Astrocyte (in vitro differentiated cells and primary cell): ENCODE measurements around the gene PROSER2. TPM values are rescaled to one million over a fixed set of nuclear protein-coding genes. Genes with fewer than 3 reads are reported as not detected.

ENCODE experiments used
- DNase-seq: peaks from one replicate; pipeline ENCODE4 v3.0.0-alpha.2; 2010; ENCODE audit warnings: low read depth
- FAIRE-seq: peaks from 2 replicates; lab custom pipeline; 2011; peaks lifted over from hg19 to GRCh38; lab: Jason Lieb, UNC
- H2AFZ ChIP-seq: 2 replicates; pipeline ENCODE4 v1.6.0; 2012; ENCODE audit warnings: low read depth, low read length, inconsistent platforms
- H3K27ac ChIP-seq: 2 replicates; pipeline ENCODE4 v1.5.1; 2011; ENCODE audit warnings: low read depth, low read length, inconsistent platforms
- H3K27me3 ChIP-seq: 2 replicates; pipeline ENCODE4 v1.6.0; 2011; ENCODE audit warnings: low read length, inconsistent platforms; ENCODE audit not compliant: insufficient read depth
- H3K36me3 ChIP-seq: 2 replicates; pipeline ENCODE4 v1.5.1; 2011; ENCODE audit warnings: low read length, inconsistent platforms; ENCODE audit not compliant: insufficient read depth
- H3K4me1 ChIP-seq: 2 replicates; pipeline ENCODE4 v1.5.1; 2011; ENCODE audit warnings: low read length, inconsistent platforms; ENCODE audit not compliant: insufficient read depth
- H3K4me2 ChIP-seq: 2 replicates; pipeline ENCODE4 v1.6.0; 2012; ENCODE audit warnings: low read length, inconsistent platforms
- H3K4me3 ChIP-seq: 2 replicates; pipeline ENCODE4 v1.5.1; 2011; ENCODE audit warnings: low read depth, mild to moderate bottlenecking, low read length, inconsistent platforms; ENCODE audit not compliant: insufficient read depth
- H3K79me2 ChIP-seq: 2 replicates; pipeline ENCODE4 v1.6.0; 2012; ENCODE audit warnings: mild to moderate bottlenecking, low read length, inconsistent platforms; ENCODE audit not compliant: insufficient read depth
- H3K9ac ChIP-seq: 2 replicates; pipeline ENCODE4 v1.6.0; 2012; ENCODE audit warnings: mild to moderate bottlenecking, low read length, inconsistent platforms
- H3K9me3 ChIP-seq: 2 replicates; pipeline ENCODE4 v1.5.1; 2012; ENCODE audit warnings: low read depth, mild to moderate bottlenecking, low read length, inconsistent platforms; ENCODE audit not compliant: insufficient read depth
- H4K20me1 ChIP-seq: 2 replicates; pipeline ENCODE4 v1.6.0; 2012; ENCODE audit warnings: low read length, inconsistent platforms; ENCODE audit not compliant: insufficient read depth
- H3K27ac Mint-ChIP-seq: one replicate; pipeline ENCODE4 v1.8.0; 2021; ENCODE audit warnings: mild to moderate bottlenecking, mixed read lengths; ENCODE audit not compliant: unreplicated experiment
- H3K27me3 Mint-ChIP-seq: one replicate; pipeline ENCODE4 v1.8.0; 2021; ENCODE audit warnings: low read depth, mixed read lengths; ENCODE audit not compliant: unreplicated experiment
- H3K36me3 Mint-ChIP-seq: one replicate; pipeline ENCODE4 v1.8.0; 2021; ENCODE audit warnings: low read depth, mixed read lengths; ENCODE audit not compliant: unreplicated experiment
- H3K4me1 Mint-ChIP-seq: one replicate; pipeline ENCODE4 v1.8.0; 2021; ENCODE audit warnings: low read depth, mixed read lengths; ENCODE audit not compliant: unreplicated experiment
- H3K4me3 Mint-ChIP-seq: one replicate; pipeline ENCODE4 v1.8.0; 2021; ENCODE audit warnings: mild to moderate bottlenecking, moderate library complexity, mixed read lengths; ENCODE audit not compliant: unreplicated experiment
- H3K9me3 Mint-ChIP-seq: one replicate; pipeline ENCODE4 v1.8.0; 2021; ENCODE audit warnings: mild to moderate bottlenecking, mixed read lengths; ENCODE audit not compliant: unreplicated experiment
- EZH2 ChIP-seq: IDR thresholded peaks from 2 replicates; pipeline ENCODE4 v1.6.1; 2012; ENCODE audit warnings: mild to moderate bottlenecking, low read length, inconsistent platforms; ENCODE audit not compliant: insufficient read depth
- total RNA-seq: library from RNA; stranded (reverse); gene quantifications from 2 replicates; pipeline ENCODE4 v1.2.1, GENCODE V29; 2021
- TF ChIP-seq, protein P1 (sequence below): IDR thresholded peaks from 2 replicates; pipeline ENCODE4 v1.5.1; 2011; ENCODE audit warnings: low read depth, mild to moderate bottlenecking, inconsistent platforms, low read length, moderate library complexity; ENCODE audit not compliant: insufficient read depth

Gene PROSER2
- total RNA-seq, 1 donor from 2014 or later = 12.1 TPM

DNA sequence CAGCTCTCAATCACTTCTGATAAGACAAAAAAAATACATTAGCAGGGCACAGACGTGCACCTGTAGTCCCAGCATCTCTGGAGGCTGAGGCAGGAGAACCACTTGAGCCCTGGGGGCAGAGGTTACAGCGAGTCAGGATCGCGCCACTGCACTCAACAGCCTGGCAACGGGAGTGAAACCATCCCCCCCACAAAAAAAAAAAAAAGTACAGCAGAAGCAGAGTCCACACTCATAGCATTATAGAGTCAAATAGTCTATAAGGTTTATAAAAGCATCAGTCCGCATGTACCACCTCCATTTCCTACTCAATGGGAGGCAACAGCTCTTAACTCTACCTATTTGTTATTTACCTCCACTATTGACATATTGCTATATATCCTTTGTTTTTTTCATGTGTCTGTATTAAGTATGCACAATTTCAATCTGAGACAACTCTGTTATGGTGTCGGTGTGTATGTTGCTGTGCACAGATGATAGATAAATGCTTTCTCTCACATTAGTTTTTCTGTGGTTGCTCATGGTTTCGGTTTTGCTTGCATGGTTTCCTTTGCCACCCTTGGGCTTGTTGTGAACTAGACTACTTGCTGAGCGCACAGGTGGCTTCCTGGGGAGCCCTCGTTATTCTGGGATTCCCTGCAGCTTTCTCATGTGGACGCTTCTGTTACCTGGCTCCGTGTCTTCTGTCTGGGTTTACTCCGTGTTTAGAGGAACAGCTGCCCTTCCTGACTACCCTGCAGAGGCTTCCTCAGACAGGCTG, 40.4 kb downstream of the PROSER2 start:
- Histone ChIP-seq H3K4me1 (no peaks in the 10 kb centered on the region), H3K9ac (no peak overlapping the region), H3K9me3 (no peaks in the 10 kb centered on the region), H3K79me2 (no peaks in the 10 kb centered on the region), H3K36me3 (no peaks in the 10 kb centered on the region), H2AFZ (no peak overlapping the region), H3K4me3 (no peak overlapping the region), H3K4me2 (no peak overlapping the region), H3K27me3 (no peaks in the 10 kb centered on the region), H3K27ac (no peak overlapping the region), H4K20me1 (no peaks in the 10 kb centered on the region)
- H3K27me3 Mint-ChIP-seq = no peaks in the 10 kb centered on the region
- no peak overlapping the region for H3K27ac Mint-ChIP-seq
- peaks cover 11% of the 10 kb centered on the region for H3K36me3 Mint-ChIP-seq
- FAIRE-seq = no peak
- no peak for TF ChIP-seq EZH2
- TF ChIP-seq, protein P1, sequence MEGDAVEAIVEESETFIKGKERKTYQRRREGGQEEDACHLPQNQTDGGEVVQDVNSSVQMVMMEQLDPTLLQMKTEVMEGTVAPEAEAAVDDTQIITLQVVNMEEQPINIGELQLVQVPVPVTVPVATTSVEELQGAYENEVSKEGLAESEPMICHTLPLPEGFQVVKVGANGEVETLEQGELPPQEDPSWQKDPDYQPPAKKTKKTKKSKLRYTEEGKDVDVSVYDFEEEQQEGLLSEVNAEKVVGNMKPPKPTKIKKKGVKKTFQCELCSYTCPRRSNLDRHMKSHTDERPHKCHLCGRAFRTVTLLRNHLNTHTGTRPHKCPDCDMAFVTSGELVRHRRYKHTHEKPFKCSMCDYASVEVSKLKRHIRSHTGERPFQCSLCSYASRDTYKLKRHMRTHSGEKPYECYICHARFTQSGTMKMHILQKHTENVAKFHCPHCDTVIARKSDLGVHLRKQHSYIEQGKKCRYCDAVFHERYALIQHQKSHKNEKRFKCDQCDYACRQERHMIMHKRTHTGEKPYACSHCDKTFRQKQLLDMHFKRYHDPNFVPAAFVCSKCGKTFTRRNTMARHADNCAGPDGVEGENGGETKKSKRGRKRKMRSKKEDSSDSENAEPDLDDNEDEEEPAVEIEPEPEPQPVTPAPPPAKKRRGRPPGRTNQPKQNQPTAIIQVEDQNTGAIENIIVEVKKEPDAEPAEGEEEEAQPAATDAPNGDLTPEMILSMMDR = no peak
- no peaks in the 10 kb centered on the region for H3K9me3 Mint-ChIP-seq
- no peak overlapping the region for H3K4me3 Mint-ChIP-seq
- DNase-seq = no peak
- H3K4me1 Mint-ChIP-seq = no peaks in the 10 kb centered on the region

DNA sequence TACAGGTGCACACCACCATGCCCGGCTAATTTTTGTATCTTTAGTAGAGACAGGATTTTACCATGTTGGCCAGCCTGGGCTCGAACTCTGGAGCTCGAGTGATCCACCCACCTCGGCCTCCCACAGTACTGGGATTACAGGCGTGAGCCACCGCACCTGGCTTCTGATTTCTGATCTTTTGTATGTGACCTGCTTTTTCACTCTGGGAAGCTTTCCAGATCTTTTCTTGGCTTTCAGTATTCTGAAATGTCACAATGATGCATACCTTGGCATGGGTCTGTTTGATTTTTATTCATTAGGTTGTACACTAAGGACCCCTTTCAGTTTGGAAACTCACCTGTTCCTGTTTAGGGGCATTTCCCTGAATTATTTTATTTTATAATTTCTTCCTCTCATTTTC, 41.6 kb downstream of the PROSER2 start:
- Histone ChIP-seq H3K27me3 (no peaks in the 10 kb centered on the region), H3K4me2 (no peak overlapping the region), H3K4me1 (no peaks in the 10 kb centered on the region), H3K4me3 (no peak overlapping the region), H3K27ac (no peak overlapping the region), H3K9me3 (no peaks in the 10 kb centered on the region), H2AFZ (no peak overlapping the region), H4K20me1 (no peaks in the 10 kb centered on the region), H3K36me3 (no peaks in the 10 kb centered on the region), H3K79me2 (no peaks in the 10 kb centered on the region), H3K9ac (no peak overlapping the region)
- Mint-ChIP-seq H3K9me3 (no peaks in the 10 kb centered on the region), H3K27ac (no peak overlapping the region), H3K36me3 (peaks cover 13% of the 10 kb centered on the region), H3K4me3 (no peak overlapping the region), H3K4me1 (no peaks in the 10 kb centered on the region), H3K27me3 (no peaks in the 10 kb centered on the region)
- DNase-seq = no peak
- FAIRE-seq = no peak
- TF ChIP-seq, protein P1 = no peak

DNA sequence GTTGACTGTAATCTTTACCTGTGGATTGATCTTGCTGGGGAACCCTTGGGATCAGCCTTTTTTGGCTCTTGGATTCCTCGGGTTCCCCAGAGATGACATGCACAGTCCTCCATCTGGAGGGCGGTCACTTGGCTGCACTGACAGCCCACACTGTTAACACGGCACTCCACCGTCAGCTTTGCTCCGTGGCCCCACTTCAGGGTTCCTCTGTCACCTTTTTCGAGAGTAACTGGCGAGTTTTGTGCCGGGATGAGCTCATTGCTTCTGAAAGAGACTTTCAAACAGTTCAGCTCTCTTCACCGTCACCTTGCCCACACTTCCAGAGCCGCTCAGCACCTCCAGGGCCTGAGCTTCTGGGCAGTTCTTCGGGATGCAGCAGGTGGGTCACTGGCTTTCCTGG, 42.4 kb downstream of the PROSER2 start:
- H3K9ac ChIP-seq = no peak overlapping the region
- no peak overlapping the region for H3K4me3 ChIP-seq
- H2AFZ ChIP-seq = no peak overlapping the region
- peaks cover under 1% of the 10 kb centered on the region for H3K4me1 Mint-ChIP-seq
- H3K4me2 ChIP-seq = no peak overlapping the region
- H3K4me1 ChIP-seq = no peaks in the 10 kb centered on the region
- H3K27me3 Mint-ChIP-seq = no peaks in the 10 kb centered on the region
- peaks cover 13% of the 10 kb centered on the region for H3K36me3 Mint-ChIP-seq
- DNase-seq (no peak), FAIRE-seq (no peak)
- TF ChIP-seq, protein P1 = no peak
- no peak for TF ChIP-seq EZH2
- no peaks in the 10 kb centered on the region for H3K9me3 ChIP-seq
- H3K27ac ChIP-seq = no peak overlapping the region
- H3K27ac Mint-ChIP-seq = no peak overlapping the region
- H3K36me3 ChIP-seq = no peaks in the 10 kb centered on the region
- no peak overlapping the region for H3K4me3 Mint-ChIP-seq
- H3K79me2 ChIP-seq = no peaks in the 10 kb centered on the region
- no peaks in the 10 kb centered on the region for H4K20me1 ChIP-seq
- no peaks in the 10 kb centered on the region for H3K9me3 Mint-ChIP-seq
- no peaks in the 10 kb centered on the region for H3K27me3 ChIP-seq
